ENCODE results near the gene AQP1. TPM values are rescaled to one million over a fixed set of nuclear protein-coding genes. Genes with fewer than 3 reads are reported as not detected.

AQP1 gene
- total RNA-seq, 1 donor from 2014 or later = 6.0 TPM

DNA sequence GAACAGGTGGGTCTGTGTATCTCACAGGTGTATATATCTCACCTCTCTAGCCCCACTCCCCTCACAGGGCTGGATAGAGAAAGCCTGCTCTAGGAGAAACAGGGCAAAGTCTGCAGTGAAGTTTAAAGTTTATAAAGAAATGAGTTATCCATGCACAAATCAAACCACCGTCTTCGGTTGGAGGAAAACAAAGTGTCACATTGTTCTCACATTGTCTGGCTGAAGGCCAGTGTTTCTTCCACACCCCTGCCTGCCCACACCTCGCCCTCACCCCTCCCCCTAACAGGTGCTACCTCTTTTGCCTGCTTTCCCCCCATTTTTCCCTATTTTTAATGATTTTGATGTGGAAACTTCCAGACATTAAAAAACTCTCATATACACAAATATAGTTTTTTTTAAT lies 25.8 kb downstream of the AQP1 start:
- no peak overlapping the region for H3K27ac Mint-ChIP-seq
- H3K4me3 Mint-ChIP-seq = no peak overlapping the region
- peaks cover under 1% of the 10 kb centered on the region for H3K4me1 Mint-ChIP-seq (ENCODE audit: unreplicated experiment)
- no peaks in the 10 kb centered on the region for H3K36me3 Mint-ChIP-seq
- H3K9me3 Mint-ChIP-seq = no peaks in the 10 kb centered on the region
- peaks cover 27% of the 10 kb centered on the region for H3K27me3 Mint-ChIP-seq
- TF ChIP-seq, protein P1, sequence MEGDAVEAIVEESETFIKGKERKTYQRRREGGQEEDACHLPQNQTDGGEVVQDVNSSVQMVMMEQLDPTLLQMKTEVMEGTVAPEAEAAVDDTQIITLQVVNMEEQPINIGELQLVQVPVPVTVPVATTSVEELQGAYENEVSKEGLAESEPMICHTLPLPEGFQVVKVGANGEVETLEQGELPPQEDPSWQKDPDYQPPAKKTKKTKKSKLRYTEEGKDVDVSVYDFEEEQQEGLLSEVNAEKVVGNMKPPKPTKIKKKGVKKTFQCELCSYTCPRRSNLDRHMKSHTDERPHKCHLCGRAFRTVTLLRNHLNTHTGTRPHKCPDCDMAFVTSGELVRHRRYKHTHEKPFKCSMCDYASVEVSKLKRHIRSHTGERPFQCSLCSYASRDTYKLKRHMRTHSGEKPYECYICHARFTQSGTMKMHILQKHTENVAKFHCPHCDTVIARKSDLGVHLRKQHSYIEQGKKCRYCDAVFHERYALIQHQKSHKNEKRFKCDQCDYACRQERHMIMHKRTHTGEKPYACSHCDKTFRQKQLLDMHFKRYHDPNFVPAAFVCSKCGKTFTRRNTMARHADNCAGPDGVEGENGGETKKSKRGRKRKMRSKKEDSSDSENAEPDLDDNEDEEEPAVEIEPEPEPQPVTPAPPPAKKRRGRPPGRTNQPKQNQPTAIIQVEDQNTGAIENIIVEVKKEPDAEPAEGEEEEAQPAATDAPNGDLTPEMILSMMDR (conservative IDR thresholded peaks at IDR 0.05) = no peak
- DNase-seq (ENCODE audit: extremely low spot score, unreplicated experiment) = no peak

DNA sequence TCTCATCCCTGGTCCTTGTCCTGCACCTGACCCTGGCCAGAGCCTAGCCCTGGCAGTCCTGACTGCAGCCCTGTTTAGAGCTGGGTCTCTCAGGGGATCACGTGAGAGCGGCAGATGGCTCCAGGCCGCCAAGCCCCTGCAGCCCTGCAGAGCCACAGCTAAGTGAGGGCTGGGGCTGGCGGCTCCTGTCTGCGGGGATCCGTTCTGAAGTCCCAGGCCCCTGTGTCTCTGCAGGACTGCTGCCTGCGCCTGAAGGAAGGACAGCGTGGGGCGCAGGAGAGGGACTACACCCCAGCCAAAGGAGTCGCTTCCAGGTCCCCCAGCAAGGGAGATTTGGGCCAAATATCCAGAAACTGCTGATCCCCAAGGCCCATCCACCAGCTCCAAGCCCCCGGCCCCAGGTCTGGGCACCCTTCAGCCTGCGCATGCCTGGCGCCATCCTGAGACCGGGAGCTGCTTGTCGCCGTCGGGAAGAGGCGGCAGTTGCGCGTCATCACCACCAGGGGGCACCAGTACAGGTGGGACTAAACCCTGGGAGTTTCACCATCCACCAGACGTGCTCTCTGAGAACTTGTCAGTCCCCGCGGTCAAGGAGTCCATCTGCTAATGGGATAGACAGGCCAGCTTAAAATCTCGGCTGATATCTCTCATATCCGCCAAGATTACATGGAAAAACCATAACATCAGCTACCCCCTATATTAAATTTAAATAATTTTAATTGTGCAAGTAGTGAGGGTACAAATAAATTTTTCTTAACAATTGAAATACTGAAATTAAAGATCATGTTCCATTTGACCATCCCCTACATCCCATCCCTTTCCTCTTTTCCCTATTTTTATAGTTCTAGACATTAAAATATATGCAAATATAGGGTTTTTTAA lies 27.0 kb downstream of the AQP1 start:
- Mint-ChIP-seq H3K27me3 (peaks cover 36% of the 10 kb centered on the region), H3K4me1 (ENCODE audit: unreplicated experiment) (no peaks in the 10 kb centered on the region), H3K27ac (no peak overlapping the region), H3K9me3 (no peaks in the 10 kb centered on the region), H3K4me3 (peak overlapping the region; percentile 20), H3K36me3 (no peaks in the 10 kb centered on the region)
- TF ChIP-seq, protein P1 (conservative IDR thresholded peaks at IDR 0.05) = peak; percentile 99
- DNase-seq (ENCODE audit: extremely low spot score, unreplicated experiment) = peak; percentile 87

DNA sequence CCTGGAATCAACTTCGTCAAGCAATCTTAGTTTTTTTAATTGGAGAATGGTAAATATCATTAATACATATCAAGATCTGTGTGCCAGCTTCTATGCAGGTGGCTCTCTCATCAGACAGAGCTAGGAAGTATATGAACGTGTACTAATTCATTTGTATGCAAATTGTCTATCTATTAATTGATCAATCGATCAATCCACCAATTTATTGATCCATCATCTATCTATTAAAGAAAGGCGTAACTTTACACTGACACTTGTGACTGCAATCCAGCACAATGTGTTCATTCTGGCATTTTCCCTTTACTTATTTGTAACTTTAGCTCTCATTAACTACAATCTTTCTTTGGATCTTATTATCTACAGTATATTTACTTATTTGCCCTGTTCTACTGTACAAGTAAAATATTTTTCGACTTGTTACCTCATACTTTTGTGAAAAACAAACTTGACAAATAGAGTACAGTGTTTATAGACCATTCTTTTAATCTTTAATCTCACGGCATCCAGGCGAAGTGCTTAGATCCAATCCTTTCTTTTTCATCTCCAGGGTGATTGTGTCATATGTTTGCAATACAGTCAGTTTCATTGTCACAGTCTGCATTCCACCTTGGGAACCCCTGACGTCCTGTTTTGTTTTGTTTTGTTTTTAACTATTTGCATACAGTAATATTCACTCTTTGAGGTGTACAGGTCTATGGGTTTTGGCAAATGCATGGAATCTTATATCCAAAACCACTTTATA lies 30.1 kb downstream of the AQP1 start:
- TF ChIP-seq, protein P1 (conservative IDR thresholded peaks at IDR 0.05) = no peak
- peaks cover 39% of the 10 kb centered on the region for H3K27me3 Mint-ChIP-seq

DNA sequence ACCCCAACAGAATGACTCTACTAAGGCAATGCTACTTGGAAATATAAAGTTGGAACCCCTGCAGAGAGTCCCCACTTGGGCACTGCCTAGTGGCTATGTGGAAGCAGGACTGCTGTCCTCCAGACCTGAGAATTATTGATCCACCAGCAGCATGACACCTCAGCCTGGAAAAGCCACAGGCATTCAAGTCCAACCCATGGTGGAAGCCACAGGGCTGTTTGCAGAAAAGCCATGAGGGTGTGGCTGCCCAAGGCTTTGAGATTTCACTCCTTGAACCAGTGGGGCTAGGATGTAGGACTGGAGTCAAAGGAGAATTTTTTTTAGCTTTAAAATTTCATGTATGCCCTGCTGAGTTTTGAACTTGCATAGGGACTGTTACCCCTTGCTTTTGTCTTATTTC lies 38.5 kb downstream of the AQP1 start:
- Mint-ChIP-seq H3K4me1 (ENCODE audit: unreplicated experiment) (no peaks in the 10 kb centered on the region), H3K36me3 (no peaks in the 10 kb centered on the region), H3K9me3 (peaks cover 4% of the 10 kb centered on the region), H3K27ac (no peak overlapping the region), H3K4me3 (no peak overlapping the region), H3K27me3 (peaks cover 11% of the 10 kb centered on the region)
- TF ChIP-seq, protein P1 (conservative IDR thresholded peaks at IDR 0.05) = no peak
- no peak for DNase-seq (ENCODE audit: extremely low spot score, unreplicated experiment)

More for the DNA sequence above, 30.1 kb downstream of the AQP1 start:
- Mint-ChIP-seq H3K27ac (no peak overlapping the region), H3K9me3 (no peaks in the 10 kb centered on the region), H3K4me1 (ENCODE audit: unreplicated experiment) (no peaks in the 10 kb centered on the region), H3K36me3 (no peaks in the 10 kb centered on the region), H3K4me3 (no peak overlapping the region)
- no peak for DNase-seq (ENCODE audit: extremely low spot score, unreplicated experiment)

DNA sequence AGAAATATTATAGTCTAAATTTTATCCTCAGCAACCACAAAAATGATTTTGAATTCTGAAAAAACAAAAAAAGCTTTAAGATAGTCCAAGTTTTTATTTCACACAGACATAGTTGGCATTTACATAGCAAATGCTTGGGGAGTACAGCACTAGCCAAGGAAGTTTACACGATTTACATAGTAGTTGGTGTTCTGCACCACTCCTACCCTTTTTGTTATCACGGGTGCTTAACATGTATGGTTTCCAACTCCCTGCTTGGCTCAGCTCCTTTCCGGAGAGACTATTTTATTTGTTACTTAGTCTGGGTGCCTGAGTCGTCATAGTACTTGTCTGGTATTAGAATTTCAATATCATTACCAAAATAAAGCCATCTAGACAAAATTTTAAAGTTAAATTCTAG lies 43.3 kb downstream of the AQP1 start:
- TF ChIP-seq, protein P1 (conservative IDR thresholded peaks at IDR 0.05) = no peak
- peaks cover 4% of the 10 kb centered on the region for H3K9me3 Mint-ChIP-seq

More for the DNA sequence above, 43.3 kb downstream of the AQP1 start:
- DNase-seq (ENCODE audit: extremely low spot score, unreplicated experiment) = no peak
- H3K27ac Mint-ChIP-seq = no peak overlapping the region
- peaks cover 5% of the 10 kb centered on the region for H3K27me3 Mint-ChIP-seq
- no peaks in the 10 kb centered on the region for H3K36me3 Mint-ChIP-seq
- H3K4me1 Mint-ChIP-seq (ENCODE audit: unreplicated experiment) = no peaks in the 10 kb centered on the region
- no peak overlapping the region for H3K4me3 Mint-ChIP-seq

Data from type B pancreatic cell (in vitro differentiated cells).